Left ventricle myocardium inferior (tissue), 1 donor: ENCODE data around the gene BNC2. TPM values are rescaled to one million over a fixed set of nuclear protein-coding genes. Genes with fewer than 3 reads are reported as not detected.

Experiments used
- DNase-seq: peaks from one replicate; pipeline ENCODE4 v3.0.0-alpha.2; 2020
- H3K27ac ChIP-seq: fragments of 200-600 bp; replicated peaks from 2 replicates; pipeline ENCODE4 v1.8.0; 2021
- H3K27me3 ChIP-seq: fragments of 200-600 bp; 2 replicates; pipeline ENCODE4 v1.8.0; 2021; ENCODE audit warnings: low read depth
- H3K36me3 ChIP-seq: fragments of 200-600 bp; 2 replicates; pipeline ENCODE4 v1.8.0; 2021
- H3K4me1 ChIP-seq: fragments of 200-600 bp; 2 replicates; pipeline ENCODE4 v1.8.0; 2021
- H3K4me3 ChIP-seq: fragments of 200-600 bp; 2 replicates; pipeline ENCODE4 v1.8.0; 2021; ENCODE audit warnings: mild to moderate bottlenecking, moderate library complexity
- H3K9me3 ChIP-seq: fragments of 200-600 bp; replicated peaks from 2 replicates; pipeline ENCODE4 v1.8.0; 2021
- CTCF ChIP-seq: fragments of 200-600 bp; IDR thresholded peaks from 2 replicates; pipeline ENCODE4 v1.8.0; 2021; ENCODE audit warnings: antibody characterized with exemption, mild to moderate bottlenecking, borderline replicate concordance
- intact Hi-C: fragments of 100-400 bp; cut with micrococcal nuclease; formaldehyde crosslinking; loops from one replicate; pipeline ENCODE4 v1.11.0; 2022
- total RNA-seq: library from RNA; stranded (reverse); fragmentation: NEBNext Ultra II Directional; extraction: Animal tissue kit (Norgen Biotek cat#: 25700); gene quantifications from one replicate; pipeline ENCODE4 v1.2.1, GENCODE V29; 2021
- donor health status: DM: no; HTN: yes; CAD: no; lungs with severe emphysema.

The BNC2 gene
- total RNA-seq, 1 donor from 2014 or later = 3.5 TPM

DNA sequence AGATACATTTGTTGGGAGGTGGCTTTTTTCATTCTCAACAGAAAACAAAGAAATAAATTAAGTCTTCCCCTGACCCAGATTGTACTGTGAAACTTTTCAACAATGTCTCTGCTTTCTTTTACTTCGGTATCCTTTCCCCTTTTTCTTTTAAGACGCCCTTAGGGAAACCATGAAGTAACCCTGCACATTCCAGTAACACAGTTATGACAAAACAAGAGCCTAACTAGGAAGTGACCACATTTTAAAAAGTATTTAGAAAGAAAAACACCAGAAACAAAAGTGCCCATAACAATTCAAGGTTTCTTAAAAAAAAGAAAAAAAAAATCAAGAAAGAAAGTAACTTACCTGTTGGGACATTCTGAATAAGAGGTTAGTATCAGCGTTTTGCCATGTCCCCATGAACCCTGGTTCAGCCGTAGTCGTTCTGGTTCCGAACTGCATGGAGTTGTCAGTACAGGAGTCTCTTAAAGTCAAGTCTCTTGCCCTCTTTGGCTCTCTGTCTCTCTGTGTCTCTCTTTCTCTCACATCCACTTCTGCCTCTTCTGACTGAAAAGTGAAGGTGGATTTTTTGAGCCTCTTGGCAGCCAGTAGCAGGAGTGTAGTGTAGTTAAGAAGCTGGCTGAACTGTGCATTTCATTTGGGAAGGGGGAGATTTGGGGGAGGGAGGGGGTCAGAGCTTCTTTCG, 142.9 kb downstream of the BNC2 start:
- H3K4me3 ChIP-seq = peak overlapping the region; percentile 64
- peak overlapping the region; percentile 72 for H3K27ac ChIP-seq
- intact Hi-C loops = no loop called here
- H3K4me1 ChIP-seq = peaks cover 14% of the 10 kb centered on the region
- H3K36me3 ChIP-seq = no peaks in the 10 kb centered on the region
- H3K9me3 ChIP-seq = no peaks in the 10 kb centered on the region
- no peak for DNase-seq
- TF ChIP-seq CTCF = no peak
- peaks cover 87% of the 10 kb centered on the region for H3K27me3 ChIP-seq

GRCh38 chr9:16726718-16727451, 143.6 kb downstream of the BNC2 start:
- Histone ChIP-seq H3K27ac (peak overlapping the region; percentile 72), H3K9me3 (no peaks in the 10 kb centered on the region), H3K27me3 (peaks cover 86% of the 10 kb centered on the region), H3K36me3 (no peaks in the 10 kb centered on the region), H3K4me1 (peaks cover 14% of the 10 kb centered on the region), H3K4me3 (peak overlapping the region; percentile 64)
- no peak for TF ChIP-seq CTCF
- DNase-seq = peak; percentile 76
- intact Hi-C loops = no loop called here

DNA sequence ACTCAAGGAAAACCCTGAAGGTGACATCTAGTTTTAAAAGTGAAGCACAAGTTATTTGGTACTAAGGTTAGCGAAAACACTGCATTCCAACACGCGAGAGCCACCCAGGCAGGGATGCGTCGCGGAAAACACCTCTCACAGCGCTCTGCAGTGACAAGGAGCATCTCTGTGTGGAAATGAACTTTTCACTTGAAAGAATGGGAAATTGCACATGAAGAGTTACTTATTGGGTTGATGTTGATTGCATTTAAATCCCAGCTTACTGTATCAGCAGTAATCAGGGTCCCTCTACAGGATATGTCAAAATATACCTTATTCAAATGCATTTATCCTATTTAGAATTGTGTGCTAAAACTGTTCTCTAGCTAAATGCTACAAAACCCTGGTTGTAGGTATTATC, 144.4 kb downstream of the BNC2 start:
- Histone ChIP-seq H3K9me3 (no peaks in the 10 kb centered on the region), H3K4me3 (peak overlapping the region; percentile 64), H3K4me1 (peaks cover 14% of the 10 kb centered on the region), H3K36me3 (no peaks in the 10 kb centered on the region), H3K27me3 (peaks cover 86% of the 10 kb centered on the region), H3K27ac (peak overlapping the region; percentile 72)
- TF ChIP-seq CTCF = no peak
- DNase-seq = no peak
- intact Hi-C loops = no loop called here

DNA sequence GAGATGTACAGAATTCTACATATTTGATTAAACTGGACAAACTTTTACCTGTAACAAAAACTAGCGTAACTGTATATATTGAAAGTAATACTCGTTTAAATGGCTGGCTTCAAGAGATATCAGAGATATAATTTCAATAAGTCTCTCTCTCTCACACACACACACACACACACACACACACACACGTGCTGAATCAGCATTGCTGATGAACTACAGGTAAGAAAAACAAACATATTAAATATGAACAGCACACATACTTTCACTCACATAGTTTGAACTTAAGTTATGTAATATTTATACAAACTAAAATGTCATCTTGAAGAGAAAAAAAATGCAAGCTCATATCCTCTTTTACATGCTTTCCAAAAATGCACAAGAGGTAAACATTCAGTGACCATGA, 145.4 kb downstream of the BNC2 start:
- intact Hi-C loops = no loop called here
- Histone ChIP-seq H3K36me3 (no peaks in the 10 kb centered on the region), H3K9me3 (no peaks in the 10 kb centered on the region), H3K4me3 (no peak overlapping the region), H3K4me1 (peaks cover 14% of the 10 kb centered on the region), H3K27ac (no peak overlapping the region), H3K27me3 (peaks cover 78% of the 10 kb centered on the region)
- no peak for DNase-seq
- no peak for TF ChIP-seq CTCF

- peak; percentile 22 for DNase-seq
- Histone ChIP-seq H3K9me3 (no peaks in the 10 kb centered on the region), H3K36me3 (no peaks in the 10 kb centered on the region), H3K27ac (peak overlapping the region; percentile 63), H3K4me3 (no peak overlapping the region), H3K4me1 (peaks cover 9% of the 10 kb centered on the region), H3K27me3 (peaks cover 50% of the 10 kb centered on the region)
- intact Hi-C loops = loop anchor here (5.0 kb wide), 1 partner anchor 150 kb away; the partner anchor contains the start of gene BNC2
- no peak for TF ChIP-seq CTCF
Observed at GRCh38 chr9:16721972-16722371, 148.5 kb downstream of the BNC2 start.
